Karpas-422 (cell line): Measurements from ENCODE around the gene CDC42EP4. TPM values are rescaled to one million over a fixed set of nuclear protein-coding genes. Genes with fewer than 3 reads are reported as not detected.
A peak's percentile ranks its signal among the peaks of the same experiment; 100 is the strongest.

ENCODE experiments used
- DNase-seq: peaks from one replicate; pipeline ENCODE4 v3.0.0-alpha.2; 2015
- H2AFZ ChIP-seq: fragments of 200-600 bp; sonication (generic); 2 replicates; pipeline ENCODE4 v1.6.1; 2014; ENCODE audit warnings: antibody characterized with exemption, low read length, mixed read lengths
- H3K27ac ChIP-seq: fragments of 200-600 bp; sonication (generic); 2 replicates; pipeline ENCODE4 v1.5.1; 2014; ENCODE audit warnings: mild to moderate bottlenecking, low read length, moderate library complexity
- H3K27me3 ChIP-seq: fragments of 200-600 bp; sonication (generic); 2 replicates; pipeline ENCODE4 v1.6.1; 2014; ENCODE audit warnings: low read length, mixed read lengths
- H3K36me3 ChIP-seq: fragments of 200-600 bp; sonication (generic); 2 replicates; pipeline ENCODE4 v1.6.1; 2014; ENCODE audit warnings: low read length, mixed read lengths; ENCODE audit not compliant: insufficient read depth
- H3K4me1 ChIP-seq: fragments of 200-600 bp; sonication (generic); 2 replicates; pipeline ENCODE4 v1.6.1; 2014; ENCODE audit warnings: mild to moderate bottlenecking, low read length, mixed read lengths
- H3K4me2 ChIP-seq: fragments of 200-600 bp; sonication (generic); 2 replicates; pipeline ENCODE4 v1.6.1; 2014; ENCODE audit warnings: low read length, low read depth, mild to moderate bottlenecking; ENCODE audit not compliant: poor library complexity, severe bottlenecking
- H3K4me3 ChIP-seq: fragments of 200-600 bp; sonication (generic); 2 replicates; pipeline ENCODE4 v1.5.1; 2014; ENCODE audit warnings: mild to moderate bottlenecking, antibody characterized with exemption, low read length, mixed read lengths
- H3K79me2 ChIP-seq: fragments of 200-600 bp; sonication (generic); 2 replicates; pipeline ENCODE4 v1.6.1; 2014; ENCODE audit warnings: mild to moderate bottlenecking, low read length, mixed read lengths
- H3K9ac ChIP-seq: fragments of 200-600 bp; sonication (generic); 2 replicates; pipeline ENCODE4 v1.6.0; 2014; ENCODE audit warnings: low read length
- H3K9me2 ChIP-seq: fragments of 200-600 bp; sonication (generic), shearing (Covaris generic); replicated peaks from 2 replicates; pipeline ENCODE4 v1.6.0; 2014; ENCODE audit warnings: mild to moderate bottlenecking, low read length, moderate library complexity; ENCODE audit not compliant: insufficient read depth
- H3K9me3 ChIP-seq: fragments of 300-700, 200-600 bp; sonication (generic); 2 replicates; pipeline ENCODE4 v1.6.1; 2014; ENCODE audit warnings: low read length, mixed read lengths
- H4K20me1 ChIP-seq: fragments of 200-600 bp; sonication (generic); 2 replicates; pipeline ENCODE4 v1.6.1; 2014; ENCODE audit warnings: mild to moderate bottlenecking, antibody characterized with exemption, low read length, low read depth; ENCODE audit not compliant: insufficient read depth
- total RNA-seq: library from RNA; depleted of rRNA; stranded (reverse); fragments of >200 nt; shearing (Covaris generic); gene quantifications from 2 replicates; pipeline ENCODE4 v1.2.3, GENCODE V29; 2014; ENCODE audit warnings: low replicate concordance

The CDC42EP4 gene
- total RNA-seq, 1 experiment from 2014 or later, result not detected

- no peaks in the 10 kb centered on the region for H3K9me3 ChIP-seq
- no peak for DNase-seq
- H2AFZ ChIP-seq, result no peak overlapping the region
- H3K4me3 ChIP-seq, result no peak overlapping the region
- H3K4me1 ChIP-seq, result peaks cover 10% of the 10 kb centered on the region
- H3K9ac ChIP-seq, result no peak overlapping the region
- H4K20me1 ChIP-seq, result no peaks in the 10 kb centered on the region
- no peaks in the 10 kb centered on the region for H3K27me3 ChIP-seq
- H3K9me2 ChIP-seq, result no peaks in the 10 kb centered on the region
- no peak overlapping the region for H3K27ac ChIP-seq
- no peaks in the 10 kb centered on the region for H3K36me3 ChIP-seq
- no peaks in the 10 kb centered on the region for H3K79me2 ChIP-seq
- H3K4me2 ChIP-seq, result no peak overlapping the region
These were observed 33.7 kb downstream of the CDC42EP4 start for GRCh38 chr17:73278049-73278464.

DNA sequence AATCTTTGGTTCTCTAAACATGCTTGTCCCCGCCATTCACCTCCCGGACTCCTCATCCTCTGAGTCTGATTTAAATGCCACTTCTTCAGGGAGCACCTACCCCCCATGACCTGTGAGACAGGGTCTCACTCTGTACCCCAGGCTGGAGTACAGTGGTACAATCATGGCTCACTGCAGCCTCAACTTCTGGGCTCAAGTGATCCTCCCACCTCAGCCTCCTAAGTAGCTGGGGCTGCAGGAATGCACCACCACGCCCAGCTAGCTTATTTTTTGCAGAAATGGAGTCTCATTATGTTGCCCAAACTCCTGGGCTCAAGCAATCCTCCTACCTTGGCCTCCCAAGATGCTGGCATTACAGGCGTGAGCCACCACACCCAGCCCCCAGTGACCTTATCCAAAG lies 37.3 kb downstream of the CDC42EP4 start:
- Histone ChIP-seq H3K36me3 (no peaks in the 10 kb centered on the region), H3K4me1 (peaks cover 11% of the 10 kb centered on the region), H3K79me2 (no peaks in the 10 kb centered on the region), H3K27ac (no peak overlapping the region), H2AFZ (no peak overlapping the region), H3K9ac (no peak overlapping the region), H3K9me2 (no peaks in the 10 kb centered on the region), H3K4me3 (no peak overlapping the region), H4K20me1 (no peaks in the 10 kb centered on the region), H3K4me2 (no peak overlapping the region), H3K27me3 (no peaks in the 10 kb centered on the region; the same call in 1 of the 2 replicates), H3K9me3 (no peaks in the 10 kb centered on the region)
- DNase-seq, result no peak

DNA sequence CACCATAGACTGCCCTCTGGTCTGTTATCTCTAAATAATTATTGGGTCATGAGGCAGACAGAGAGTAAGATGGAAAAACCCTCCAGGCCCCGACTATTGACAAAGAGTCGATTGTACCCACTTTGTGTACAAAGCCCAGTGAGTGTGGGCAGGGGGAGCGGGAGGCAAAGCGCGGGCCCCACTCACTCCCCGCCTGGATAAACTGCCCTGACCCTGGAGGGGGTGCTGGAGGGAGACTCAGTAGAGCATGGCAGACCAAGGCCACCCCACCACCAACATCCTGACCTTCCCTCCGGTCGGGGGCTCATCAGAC lies 38.9 kb downstream of the CDC42EP4 start:
- Histone ChIP-seq H2AFZ (no peak overlapping the region), H3K9me2 (no peaks in the 10 kb centered on the region), H3K4me1 (peaks cover 11% of the 10 kb centered on the region), H3K9me3 (no peaks in the 10 kb centered on the region), H3K79me2 (no peaks in the 10 kb centered on the region), H3K27ac (no peak overlapping the region), H3K9ac (no peak overlapping the region), H3K27me3 (no peaks in the 10 kb centered on the region; the same call in 1 of the 2 replicates), H4K20me1 (no peaks in the 10 kb centered on the region), H3K36me3 (no peaks in the 10 kb centered on the region), H3K4me3 (no peak overlapping the region), H3K4me2 (no peak overlapping the region)
- no peak for DNase-seq

DNA sequence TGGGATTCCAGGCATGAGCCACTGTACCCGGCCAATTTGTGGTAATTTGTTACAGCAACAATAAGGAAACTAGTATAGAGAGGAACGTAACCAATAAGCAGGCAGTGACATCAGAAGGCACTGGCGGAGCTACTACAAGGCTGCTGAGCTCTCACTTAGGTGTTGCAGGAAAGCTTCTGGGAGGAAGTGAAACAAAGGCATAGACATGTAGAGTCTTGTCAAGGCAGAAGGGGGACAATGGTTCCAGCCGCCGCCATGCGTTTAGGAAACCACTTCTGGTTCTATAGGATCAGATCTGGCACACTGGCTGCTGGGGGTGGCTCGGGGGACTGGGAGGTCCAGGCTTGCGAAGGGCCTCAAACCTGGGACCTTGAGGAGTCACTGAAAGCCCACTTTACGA lies 40.7 kb downstream of the CDC42EP4 start:
- no peaks in the 10 kb centered on the region for H4K20me1 ChIP-seq
- peaks cover 15% of the 10 kb centered on the region for H3K4me1 ChIP-seq
- H3K79me2 ChIP-seq, result no peaks in the 10 kb centered on the region
- no peaks in the 10 kb centered on the region for H3K9me3 ChIP-seq
- H3K36me3 ChIP-seq, result no peaks in the 10 kb centered on the region
- peak overlapping the region; percentile 42 for H3K4me2 ChIP-seq
- peak; percentile 86 for DNase-seq
- 0 out of 2 replicates have a peak overlapping the region, but pooled peaks have one; percentile 35 for H3K9ac ChIP-seq
- H3K4me3 ChIP-seq, result no peak overlapping the region
- H3K27ac ChIP-seq, result no peak overlapping the region
- H3K9me2 ChIP-seq, result no peaks in the 10 kb centered on the region
- H3K27me3 ChIP-seq, result no peaks in the 10 kb centered on the region; the same call in 1 of the 2 replicates
- H2AFZ ChIP-seq, result peak overlapping the region; percentile 76; the same call in 1 of the 2 replicates

DNA sequence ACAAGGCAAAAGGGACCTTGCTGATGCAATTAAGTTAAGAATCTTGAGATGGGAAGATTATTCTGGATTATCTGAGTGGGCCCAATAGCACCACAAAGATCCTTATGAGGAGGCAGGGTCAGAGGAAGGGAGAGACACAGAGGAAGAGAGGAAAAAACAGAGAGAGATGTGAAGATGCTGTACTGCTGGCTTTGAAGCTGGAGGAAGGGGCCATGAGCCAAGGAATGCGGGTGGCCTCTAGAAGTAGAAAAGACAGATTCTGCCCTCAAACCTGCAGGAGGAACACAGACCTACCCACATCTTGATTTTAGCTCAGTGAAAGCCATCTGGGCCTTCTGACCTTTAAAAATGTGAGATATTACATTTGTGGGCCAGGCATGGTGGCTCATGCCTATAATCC lies 42.0 kb downstream of the CDC42EP4 start:
- Histone ChIP-seq H3K9me2 (no peaks in the 10 kb centered on the region), H3K9me3 (no peaks in the 10 kb centered on the region), H3K36me3 (no peaks in the 10 kb centered on the region), H2AFZ (no peak overlapping the region), H4K20me1 (no peaks in the 10 kb centered on the region), H3K79me2 (no peaks in the 10 kb centered on the region), H3K27ac (no peak overlapping the region), H3K9ac (no peak overlapping the region), H3K4me3 (no peak overlapping the region), H3K27me3 (no peaks in the 10 kb centered on the region; the same call in 1 of the 2 replicates), H3K4me1 (peaks cover 15% of the 10 kb centered on the region), H3K4me2 (no peak overlapping the region)
- no peak for DNase-seq

GRCh38 chr17:73269329-73269615 lies 42.5 kb downstream of the CDC42EP4 start:
- Histone ChIP-seq H3K9ac (no peak overlapping the region), H3K27ac (no peak overlapping the region), H3K36me3 (no peaks in the 10 kb centered on the region)

DNA sequence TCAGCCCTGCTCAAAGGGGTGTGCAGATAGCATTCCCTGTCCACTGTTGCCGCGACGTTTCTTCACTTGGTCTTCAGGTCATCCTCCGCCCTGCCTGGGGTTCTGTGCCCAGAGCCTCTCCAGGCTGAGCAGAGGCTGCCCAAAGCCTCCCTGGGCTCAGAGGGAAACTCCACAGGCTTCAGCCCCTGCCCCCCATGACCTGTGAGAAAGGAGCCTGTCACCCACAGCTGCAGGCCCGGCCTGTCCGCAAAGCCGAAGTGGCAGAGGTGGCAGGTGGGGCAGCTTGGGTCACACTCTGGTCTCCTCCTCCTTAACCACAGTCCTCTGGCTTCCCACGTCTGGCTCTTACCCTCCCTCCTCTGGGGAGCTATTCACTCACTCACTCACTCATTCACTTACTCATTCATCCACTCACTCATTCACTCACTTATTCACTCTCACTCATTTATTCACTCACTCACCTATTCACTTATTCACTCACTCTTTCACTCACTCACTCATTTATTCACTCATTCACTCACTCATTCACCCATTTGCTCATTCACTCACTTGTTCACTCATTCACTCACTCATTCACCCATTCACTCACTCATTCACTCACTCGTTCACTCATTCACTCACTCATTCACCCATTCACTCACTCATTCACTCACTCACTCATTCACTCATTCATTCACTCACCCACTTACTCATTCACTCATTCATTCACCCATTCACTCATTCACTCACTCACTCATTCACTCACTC lies 43.0 kb downstream of the CDC42EP4 start:
- Histone ChIP-seq H3K9me3 (no peaks in the 10 kb centered on the region), H3K4me3 (no peak overlapping the region), H3K79me2 (no peaks in the 10 kb centered on the region), H3K9ac (no peak overlapping the region), H4K20me1 (no peaks in the 10 kb centered on the region), H3K27ac (no peak overlapping the region), H3K4me1 (peaks cover 15% of the 10 kb centered on the region), H2AFZ (no peak overlapping the region), H3K36me3 (no peaks in the 10 kb centered on the region), H3K27me3 (no peaks in the 10 kb centered on the region; the same call in 1 of the 2 replicates), H3K9me2 (no peaks in the 10 kb centered on the region), H3K4me2 (no peak overlapping the region)
- no peak for DNase-seq

More at GRCh38 chr17:73269329-73269615, 42.5 kb downstream of the CDC42EP4 start:
- no peak overlapping the region for H3K4me3 ChIP-seq
- H3K27me3 ChIP-seq, result no peaks in the 10 kb centered on the region; the same call in 1 of the 2 replicates
- peaks cover 15% of the 10 kb centered on the region for H3K4me1 ChIP-seq
- no peaks in the 10 kb centered on the region for H3K79me2 ChIP-seq
- H3K9me3 ChIP-seq, result no peaks in the 10 kb centered on the region
- H2AFZ ChIP-seq, result no peak overlapping the region
- no peak overlapping the region for H3K4me2 ChIP-seq
- H4K20me1 ChIP-seq, result no peaks in the 10 kb centered on the region
- no peak for DNase-seq
- no peaks in the 10 kb centered on the region for H3K9me2 ChIP-seq

DNA sequence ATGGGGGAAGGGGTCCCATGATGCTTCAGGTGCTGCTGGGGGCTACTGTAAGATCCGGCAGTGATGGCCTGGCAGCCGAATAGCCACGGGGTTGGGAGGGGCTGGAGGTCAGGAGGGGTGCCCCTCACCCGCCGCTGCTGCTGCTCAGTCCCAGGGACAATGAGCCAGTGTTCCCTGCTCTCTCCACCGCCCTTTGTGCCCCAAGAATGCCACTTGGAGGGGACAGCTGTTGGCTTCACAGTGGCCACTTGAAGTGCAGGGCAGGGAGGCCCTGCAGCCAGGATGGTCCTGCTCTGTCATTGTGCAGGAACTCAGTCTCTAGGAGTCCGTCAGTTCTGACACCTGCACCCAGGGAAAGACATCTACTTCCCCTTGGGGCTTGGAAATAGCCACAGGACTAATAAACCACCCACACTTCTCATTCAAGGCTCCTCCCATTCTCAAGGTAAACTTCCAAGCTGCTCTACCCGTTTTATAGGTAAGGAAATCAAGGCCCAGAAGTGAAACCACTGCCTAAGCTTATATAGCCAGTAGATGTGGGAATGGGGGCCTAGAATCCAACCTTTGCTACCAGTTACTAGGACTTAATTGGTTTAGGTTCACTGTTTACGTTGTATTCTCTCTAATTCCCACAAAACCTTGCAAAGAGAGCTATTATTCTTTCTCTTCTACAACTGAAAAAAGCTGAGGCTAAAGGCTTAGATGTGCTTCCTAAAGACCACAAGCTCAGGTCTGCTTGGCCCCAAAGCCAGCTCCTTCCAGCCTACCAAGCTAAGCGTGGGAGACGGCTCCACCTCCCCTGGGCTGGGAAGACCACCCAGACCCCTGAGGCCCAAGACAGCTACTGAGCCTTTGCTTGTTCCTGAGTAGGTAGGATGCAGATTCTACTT lies 43.9 kb downstream of the CDC42EP4 start:
- Histone ChIP-seq H4K20me1 (no peaks in the 10 kb centered on the region), H3K4me1 (peaks cover 15% of the 10 kb centered on the region), H3K79me2 (no peaks in the 10 kb centered on the region), H3K9ac (no peak overlapping the region), H3K9me2 (no peaks in the 10 kb centered on the region), H3K4me2 (no peak overlapping the region), H3K4me3 (no peak overlapping the region), H3K36me3 (no peaks in the 10 kb centered on the region), H3K27ac (no peak overlapping the region), H3K27me3 (no peaks in the 10 kb centered on the region; the same call in 1 of the 2 replicates), H3K9me3 (no peaks in the 10 kb centered on the region), H2AFZ (no peak overlapping the region)
- no peak for DNase-seq
